ENCODE data around the gene NHLRC4.
A peak's percentile ranks its signal among the peaks of the same experiment; 100 is the strongest.
"Not testable (repeated sequence)": the region's sequence is repeated elsewhere in the genome, so short reads cannot be mapped to it uniquely, and the experiment has no call there.

Gene NHLRC4

DNA sequence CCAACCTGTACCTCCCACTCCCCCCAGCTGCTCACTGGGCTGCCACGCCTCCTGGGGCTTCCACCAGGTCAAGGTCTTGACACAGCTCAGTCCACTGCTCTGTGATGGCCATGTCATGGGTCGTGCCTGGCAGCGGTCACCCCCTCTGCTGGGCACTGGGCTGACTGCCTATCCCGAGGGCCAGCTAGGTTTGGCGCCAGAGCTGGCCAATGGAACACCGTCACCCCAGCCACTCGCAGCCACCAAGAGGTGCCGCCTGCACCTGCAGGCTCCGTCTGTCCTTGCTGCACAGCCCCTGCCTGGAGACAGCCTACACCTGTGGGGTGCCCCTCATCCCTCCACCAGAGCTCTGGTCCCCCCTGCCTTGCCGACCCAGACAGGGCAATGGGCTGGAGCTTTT is 18.5 kb downstream of the NHLRC4 start:
- DNase-seq: no peak

DNA sequence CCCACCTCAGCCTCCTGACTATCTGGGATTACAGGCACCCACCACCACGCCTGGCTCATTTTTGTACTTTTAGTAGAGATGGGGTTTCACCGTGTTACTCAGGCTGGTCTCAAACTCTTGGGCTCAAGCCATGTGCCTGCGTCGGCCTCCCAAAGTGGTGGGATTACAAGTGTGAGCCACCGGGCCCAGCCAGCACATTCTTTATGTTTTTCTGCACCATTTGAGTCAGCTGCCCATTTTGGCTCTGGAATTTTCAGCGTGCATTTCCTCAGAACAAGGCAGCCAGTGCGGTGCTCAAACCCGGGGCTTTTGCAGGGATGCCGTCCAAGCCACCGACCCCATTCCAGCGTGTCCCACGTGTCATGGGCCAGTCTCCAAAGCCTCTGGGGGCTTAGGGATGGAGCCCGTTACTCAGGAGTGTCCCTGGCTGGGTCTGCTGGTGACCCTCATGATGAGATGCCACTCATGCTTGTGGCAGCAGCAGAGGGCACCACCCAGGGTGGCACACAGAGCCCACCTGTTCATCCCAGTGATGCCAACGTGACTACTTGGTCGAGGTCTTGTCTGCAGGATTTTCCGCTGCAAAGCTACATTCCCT is 19.3 kb downstream of the NHLRC4 start:
- no peak for DNase-seq

DNA sequence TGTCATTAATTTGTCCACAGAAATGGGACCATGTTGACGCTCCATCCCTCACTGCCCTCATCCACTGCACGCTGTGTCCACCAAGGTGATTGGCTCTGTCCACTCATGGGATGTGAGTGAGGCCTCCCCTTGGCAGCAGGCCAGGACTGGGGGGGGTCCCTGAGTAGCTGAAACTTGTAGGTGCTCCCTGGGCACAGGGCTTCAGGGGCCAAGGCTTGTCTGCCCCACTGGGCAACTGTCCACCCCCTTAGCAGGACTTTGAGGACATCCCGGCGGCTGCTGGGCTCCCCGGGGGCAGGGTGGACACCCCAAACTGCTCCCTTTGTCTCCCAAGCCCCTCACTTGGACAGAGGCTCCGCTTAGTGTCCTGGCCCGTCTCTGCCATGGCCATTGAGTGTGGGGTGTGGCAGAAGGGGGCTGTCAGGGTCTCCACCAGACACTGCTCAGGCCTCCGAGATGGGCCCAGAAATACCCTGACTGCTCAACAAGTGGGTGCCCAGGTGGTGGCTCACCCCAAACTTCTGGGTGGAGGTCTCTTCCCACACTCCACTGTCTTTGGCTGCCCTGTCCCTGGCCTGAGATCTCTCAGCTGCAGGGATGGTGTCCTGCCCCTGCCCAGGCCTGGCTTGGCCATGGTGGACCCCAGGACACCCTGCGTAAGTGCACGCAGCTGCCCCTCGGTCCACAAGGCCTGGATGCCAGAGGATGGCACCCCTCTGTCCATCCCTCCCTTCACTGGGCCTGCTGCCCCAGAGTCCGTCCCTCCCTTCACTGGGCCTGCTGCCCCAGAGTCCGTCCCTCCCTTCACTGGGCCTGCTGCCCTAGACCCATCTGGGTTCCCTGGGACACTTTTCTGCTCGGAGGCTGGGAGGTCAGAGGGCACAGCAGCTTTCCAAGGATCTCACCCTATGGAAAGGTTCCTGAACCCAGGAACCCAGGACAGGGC is 20.1 kb downstream of the NHLRC4 start:
- DNase-seq: no peak

DNA sequence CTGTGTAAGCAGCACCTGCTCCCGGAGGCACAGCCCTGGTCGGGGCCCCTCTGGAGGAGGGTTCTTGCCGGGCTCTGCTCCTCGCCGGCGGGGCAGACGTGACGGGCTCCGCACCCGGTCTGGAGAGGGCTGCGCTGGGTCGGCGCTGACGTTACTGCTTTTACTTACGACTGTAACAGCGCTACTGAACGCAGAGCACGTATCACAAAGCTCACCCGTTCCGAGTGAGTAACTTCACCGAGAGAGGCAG is 21.8 kb downstream of the NHLRC4 start:
- DNase-seq: peak; percentile 69

DNA sequence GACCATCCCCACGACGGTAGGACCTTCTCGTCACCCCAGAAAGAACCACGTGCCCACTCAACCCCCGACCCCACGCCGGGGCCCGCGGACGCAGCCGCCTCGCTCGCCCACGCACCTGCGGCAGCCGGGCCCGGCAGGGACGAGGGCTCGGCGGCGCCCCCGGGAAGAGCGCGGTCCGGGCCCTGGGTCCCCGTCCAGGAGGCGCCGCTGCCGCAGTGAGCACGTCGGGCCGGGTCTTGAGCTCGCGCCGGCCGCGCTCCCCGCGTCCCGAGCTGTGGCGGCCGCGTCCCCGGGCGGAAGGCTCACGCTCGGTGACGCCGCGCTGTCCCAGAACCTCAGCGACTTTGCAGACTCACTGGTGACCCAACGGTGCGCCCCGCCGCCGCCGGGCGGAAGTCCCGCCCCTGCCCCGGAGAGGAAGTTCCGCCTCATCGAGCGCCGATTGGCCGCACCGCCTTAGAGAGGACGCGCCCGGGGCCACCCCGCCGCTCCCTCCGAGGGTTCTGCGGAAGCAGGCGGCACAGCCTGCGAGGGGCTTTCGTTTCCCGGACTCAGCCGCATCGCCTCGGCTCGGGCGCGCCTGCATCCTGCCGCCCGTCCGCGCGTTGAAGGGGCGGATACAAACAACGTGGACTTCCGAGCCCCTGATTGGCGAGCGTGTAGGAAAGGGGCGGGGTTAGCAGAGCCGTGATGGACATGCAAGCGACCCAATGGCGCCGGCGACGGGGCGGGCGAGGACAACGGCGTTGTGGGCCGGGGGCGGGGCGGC is 22.3 kb downstream of the NHLRC4 start:
- DNase-seq: peak; percentile 100

DNA sequence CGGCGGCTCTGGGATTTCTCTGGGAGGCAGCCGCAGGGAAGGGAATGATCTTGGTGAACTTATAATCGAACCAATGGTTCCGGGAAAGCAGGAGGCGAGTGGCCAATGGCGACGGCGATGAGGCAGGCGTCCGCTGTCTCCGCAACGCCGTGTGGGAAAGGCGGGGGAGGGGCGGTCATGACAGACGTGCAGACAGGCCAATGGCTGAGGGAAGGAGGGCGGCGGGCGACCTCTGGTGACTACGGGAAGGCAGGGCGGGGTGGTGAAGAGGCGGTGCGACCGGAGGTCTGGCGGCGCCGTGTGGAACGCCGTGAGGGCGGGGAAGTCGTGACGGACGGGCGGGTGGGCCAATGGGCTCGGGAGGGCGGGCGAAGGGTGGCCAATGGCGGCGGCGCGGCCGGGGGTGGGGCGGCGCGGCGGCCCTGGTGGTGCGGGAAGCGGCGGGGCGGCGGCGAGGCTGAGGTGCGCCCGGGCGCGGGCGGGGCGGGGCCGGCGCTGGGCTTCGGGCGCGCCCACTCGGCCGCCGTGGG is 22.9 kb downstream of the NHLRC4 start, which contains the start of gene RAB40C:
TSS of gene RAB40C (plus strand) at position 409 of the 530 bp plus-strand sequence. CDS start 226 bp downstream, outside the sequence.
- peak; percentile 97 for DNase-seq

DNA sequence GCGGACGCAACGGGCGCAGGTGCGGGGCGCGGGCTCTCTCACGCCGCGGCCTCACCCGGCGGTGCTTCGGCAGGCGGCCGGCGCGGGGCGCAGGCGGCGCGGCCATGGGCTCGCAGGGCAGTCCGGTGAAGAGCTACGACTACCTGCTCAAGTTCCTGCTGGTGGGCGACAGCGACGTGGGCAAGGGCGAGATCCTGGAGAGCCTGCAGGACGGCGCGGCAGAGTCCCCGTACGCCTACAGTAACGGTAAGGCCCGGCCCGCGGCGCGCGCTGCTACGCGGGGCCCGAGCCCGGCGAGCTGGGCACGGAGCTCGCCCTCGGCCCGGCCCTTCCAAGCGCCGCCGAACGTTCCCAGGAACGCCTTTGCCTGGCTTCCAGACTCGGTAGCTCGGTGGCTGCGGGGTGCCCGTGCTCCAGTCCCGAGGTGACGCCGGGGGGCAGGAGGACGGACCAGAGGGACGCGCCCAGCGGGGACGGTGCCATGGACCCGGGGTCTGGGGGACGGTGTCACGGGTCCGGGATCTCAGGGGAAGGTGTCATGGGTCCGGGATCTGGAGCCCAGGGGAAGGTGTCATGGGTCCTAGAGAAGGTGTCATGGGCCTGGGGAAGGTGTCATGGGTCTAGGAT is 23.5 kb downstream of the NHLRC4 start:
- no peak for DNase-seq

DNA sequence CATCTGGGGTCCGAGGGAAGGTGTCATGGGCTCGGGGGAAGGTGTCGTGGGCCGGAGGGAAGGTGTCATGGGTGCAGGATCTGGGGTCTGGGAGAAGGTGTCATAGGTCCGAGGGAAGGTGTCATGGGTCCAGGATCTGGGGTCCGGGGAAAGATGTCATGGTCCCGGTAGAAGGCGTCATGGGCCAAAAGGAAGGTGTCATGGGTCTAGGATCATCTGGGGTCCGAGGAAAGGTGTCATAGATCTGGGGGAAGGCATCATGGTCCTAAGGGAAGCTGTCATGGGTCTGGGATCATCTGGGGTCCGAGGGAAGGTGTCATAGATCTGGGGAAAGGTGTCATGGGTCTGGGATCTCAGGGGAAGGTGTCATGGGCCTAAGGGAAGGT is 24.0 kb downstream of the NHLRC4 start:
- DNase-seq: no peak

DNA sequence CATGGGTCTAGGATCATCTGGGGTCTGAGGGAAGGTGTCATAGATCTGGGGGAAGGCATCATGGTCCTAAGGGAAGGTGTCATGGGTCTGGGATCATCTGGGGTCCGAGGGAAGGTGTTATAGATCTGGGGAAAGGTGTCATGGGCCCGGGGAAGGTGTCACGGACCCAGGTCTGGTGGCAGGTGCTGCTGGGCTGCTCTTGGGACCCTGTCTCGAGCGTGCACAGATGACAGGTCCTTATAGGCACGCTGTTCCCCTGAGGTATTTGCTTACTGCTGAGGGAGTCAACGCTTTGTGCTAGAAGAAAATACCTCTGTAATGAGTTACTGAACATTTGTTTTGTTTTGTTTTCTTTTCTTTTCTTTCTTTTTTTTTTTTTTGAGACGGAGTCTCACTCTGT is 24.4 kb downstream of the NHLRC4 start:
- DNase-seq: no peak

DNA sequence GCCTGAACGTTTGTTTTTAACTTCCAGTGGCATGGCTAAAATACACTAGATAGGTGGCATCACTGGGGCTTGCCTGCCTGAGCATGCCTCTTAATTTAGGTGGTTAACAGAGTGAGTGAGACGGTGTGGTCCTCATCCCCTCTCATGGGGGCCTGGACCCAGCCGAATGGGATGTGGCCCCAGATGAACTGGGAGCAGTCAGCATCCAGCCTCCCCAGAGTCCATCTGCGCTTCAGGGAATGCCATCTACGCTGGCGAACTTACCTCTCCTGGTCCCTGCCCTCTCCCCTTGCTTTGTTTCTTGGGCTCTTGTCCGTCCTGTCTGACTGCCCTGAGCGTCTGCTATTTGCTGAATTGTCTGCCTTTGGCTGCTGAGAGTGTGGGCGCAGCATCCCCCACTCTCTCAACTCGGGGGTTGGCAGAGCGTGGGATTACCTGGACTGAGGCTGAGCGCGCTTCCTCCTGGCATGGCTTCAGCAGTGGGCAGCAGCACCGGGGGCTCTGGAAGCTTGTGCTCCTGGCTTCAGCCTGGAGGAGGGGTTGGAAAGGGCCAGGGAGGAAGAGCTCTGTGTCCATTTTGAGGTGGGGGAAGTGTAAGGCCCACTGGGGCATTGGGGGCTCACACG is 25.2 kb downstream of the NHLRC4 start:
- DNase-seq: no peak

DNA sequence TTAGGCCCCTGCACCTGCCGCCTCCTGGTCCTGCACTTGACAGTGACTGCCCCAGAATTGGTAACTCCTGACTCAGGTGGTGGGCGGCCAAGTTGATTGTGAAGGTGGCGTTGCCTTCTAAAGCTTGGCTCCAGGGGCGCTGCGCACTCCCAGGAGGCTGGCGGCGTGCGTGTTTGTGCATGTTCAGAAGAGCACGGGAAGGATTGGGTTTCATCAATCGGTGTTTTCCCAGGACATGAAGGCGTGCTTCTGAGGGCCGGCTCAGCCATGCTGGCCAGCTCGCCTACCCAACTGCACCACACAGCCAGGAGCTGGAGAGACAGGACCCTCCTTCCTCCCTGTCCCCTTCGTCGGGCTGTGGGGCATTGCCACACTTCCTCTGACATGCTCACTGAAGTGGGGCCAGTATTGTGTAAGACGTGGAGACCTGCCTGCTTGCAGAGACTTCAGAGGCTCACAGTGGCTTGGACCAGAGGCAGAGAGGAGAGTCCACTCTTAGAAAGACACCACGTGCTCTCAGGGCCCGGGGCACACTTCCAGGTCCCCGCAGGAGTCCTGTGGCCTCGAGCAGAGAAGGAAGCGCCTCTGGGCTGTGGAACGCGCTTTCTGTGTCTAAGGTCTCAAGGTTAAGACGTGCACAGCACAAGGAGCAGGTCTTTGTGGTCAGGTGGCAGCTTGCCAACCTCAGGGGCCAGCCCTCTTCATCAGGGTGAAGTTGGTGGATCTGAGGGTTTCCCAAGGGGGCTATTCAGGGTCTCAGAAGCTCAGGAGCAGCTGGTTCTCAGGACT is 25.9 kb downstream of the NHLRC4 start:
- DNase-seq: no peak

DNA sequence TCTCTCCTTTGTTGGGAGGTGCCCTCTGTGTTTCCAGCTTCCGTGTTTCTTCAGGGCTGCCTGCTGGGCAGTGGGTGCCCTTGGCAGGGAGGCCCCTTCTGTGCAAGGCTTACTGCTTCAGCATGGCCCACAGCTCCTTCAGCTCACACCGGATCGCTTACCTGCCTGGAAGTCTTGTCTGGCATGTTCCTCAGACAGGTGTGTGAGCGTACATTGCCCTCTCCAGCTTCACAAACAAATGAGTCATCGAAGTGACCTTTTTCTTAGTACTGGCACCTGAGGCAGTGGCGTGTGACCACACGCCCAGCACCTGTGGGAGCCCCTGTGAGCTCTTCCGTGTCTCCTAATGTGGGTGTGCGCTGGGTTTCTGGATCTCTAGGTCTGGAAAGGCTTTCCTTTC is 26.6 kb downstream of the NHLRC4 start:
- no peak for DNase-seq

DNA sequence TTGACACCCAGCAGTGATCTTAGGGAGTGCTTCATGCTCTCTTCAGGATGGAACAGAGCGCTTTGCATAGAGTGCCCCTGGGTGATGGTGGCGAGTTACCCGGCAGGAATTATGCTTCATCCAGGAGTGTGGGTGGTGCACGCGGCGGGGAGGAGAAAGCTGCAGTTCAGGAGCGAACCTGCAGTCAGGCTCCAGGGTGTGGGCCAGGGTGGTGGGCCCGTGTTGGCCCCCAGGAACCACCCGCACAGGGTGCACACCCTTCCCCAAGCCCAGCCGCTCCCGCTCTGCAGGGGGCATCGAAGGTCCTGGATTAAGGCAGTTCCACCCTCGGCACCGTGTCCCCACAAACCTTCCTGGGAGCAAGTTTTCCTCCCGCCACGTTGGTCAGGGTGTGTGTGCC is 27.0 kb downstream of the NHLRC4 start:
- no peak for DNase-seq

DNA sequence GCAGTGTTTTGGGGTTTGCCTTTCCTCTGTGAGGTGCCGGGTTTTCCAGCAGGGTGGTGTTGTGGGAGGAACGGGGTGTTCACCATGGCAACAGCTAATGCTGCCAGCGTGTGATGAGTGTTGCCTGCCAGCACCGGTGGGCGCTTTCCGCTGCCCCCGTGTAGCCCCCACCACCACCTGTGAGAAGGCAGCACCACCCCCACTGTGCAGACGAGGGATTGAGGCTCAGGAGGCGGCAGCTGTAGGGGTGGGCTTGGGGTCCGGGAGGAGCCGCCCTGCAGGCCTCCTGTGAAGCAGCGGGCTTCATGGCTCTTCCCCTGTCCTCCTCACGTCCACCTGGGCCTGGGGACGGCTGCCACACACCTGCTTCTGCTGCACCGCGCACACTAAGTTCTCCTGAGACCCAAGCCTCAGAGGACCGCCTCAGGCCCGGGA is 28.3 kb downstream of the NHLRC4 start:
- DNase-seq: no peak

DNA sequence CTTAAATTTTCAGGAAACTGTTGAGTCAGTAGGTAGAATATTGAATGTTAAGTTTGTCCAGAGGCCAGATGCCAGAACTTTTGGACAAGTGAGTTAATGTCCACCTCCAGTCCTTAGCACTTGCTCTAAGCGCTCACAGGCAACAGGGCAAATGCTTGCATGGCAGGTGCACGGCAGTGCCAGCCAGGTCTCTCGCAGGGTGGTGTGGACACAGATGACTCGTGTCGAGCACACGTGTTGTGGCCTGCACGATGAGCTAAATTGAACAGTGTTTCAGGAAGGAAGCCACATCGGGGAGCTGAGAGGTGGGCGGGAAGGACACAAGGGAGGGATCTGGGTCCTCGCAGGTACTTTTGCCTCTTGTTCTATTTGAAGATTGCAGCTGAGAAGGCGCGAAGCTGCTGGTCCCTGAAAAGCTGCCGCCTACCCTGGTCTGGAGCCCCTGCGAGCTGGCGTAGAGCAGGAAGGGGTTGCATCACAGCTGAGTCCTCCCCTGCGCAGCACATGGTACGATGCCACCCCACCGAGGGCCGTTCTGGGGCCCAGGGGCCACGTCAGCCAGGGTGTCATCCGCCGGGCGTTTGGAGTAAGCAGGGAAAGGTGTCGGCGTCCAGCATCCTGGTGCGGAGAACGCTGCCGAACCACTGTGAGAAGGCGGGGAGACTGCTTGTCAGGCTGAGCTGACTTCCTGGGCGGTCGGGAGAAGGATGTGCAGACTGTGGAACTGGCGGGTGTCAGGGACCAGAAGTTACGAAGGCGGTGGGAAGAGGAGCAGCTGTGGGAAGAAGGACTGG is 29.3 kb downstream of the NHLRC4 start:
- DNase-seq: no peak

DNA sequence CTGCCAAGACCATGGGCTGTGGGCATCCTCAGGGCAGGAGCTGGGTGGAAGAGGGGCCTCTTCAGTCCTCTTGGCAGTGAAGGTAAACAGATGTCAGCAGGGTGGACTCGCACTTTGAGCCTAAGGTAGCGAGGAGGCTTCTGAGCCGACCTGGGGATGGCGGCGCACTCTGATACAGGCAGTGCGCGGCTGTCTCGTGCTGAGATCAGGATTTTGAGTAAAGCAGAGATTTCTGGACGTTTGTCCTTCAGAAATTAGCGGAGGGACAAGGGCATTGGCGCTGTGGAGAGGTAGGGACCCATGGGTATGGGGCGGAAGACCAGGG is 29.9 kb downstream of the NHLRC4 start:
- DNase-seq: no peak

DNA sequence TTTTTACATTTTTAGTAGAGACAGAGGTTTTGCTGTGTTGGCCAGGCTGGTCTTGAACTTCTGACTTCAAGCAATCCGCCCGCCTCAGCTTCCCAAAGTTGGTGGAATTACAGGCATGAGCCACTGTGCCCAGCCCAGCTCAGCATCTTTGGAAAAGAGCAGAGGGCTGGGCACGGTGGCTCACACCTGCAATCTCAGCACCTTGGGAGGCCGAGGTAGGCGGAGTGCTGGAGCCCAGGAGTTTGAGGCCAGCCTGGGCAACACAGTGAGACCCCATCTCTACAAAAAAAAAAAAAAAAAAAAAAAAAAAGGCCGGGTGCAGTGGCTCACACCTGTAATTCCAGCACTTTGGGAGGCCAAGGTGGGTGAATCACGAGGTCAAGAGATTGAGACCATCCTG is 30.9 kb downstream of the NHLRC4 start:
- DNase-seq: not testable (repeated sequence)

DNA sequence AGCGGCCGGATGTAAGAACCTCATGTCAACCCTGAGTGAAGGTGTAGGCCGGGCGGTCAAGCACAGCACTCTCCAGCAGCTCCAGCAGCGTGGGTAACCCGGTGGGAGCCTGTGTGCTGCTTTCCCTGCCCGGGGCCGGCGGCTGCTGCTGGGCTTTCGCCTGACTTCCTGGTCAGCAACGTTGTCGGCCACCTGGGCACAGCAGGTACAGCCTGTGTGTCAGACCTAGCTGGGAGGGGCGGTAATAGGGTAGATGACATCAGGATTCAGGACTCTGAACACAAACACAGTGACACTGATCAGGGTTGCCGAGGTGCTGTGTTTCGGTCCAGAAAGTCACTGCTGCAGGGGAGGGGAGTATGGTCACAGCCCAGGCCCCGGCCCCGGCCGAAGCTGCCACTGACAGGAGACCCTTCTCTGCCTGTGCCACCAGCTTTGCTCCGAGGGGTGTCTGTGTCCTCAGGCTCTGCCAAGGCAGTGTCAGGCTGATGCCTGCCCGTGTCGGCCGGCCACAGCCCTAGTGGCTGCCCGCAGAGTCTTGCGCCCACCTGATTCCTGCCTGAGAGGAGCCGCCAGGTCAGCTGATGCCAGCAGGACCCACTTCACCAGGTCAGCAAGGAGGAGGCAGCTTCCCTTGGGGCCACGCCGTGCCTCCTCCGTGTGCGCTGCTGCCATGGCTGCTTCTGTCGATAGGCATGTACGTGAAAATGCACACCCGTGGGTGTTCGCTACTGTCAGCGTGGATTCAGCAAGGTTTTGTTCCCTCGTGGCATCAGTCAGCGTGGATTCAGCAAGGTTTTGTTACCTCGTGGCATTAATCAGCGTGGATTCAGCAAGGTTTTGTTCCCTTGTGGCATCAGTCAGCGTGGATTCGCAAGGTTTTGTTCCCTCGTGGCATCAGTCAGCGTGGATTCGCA is 32.3 kb downstream of the NHLRC4 start:
- no peak for DNase-seq

DNA sequence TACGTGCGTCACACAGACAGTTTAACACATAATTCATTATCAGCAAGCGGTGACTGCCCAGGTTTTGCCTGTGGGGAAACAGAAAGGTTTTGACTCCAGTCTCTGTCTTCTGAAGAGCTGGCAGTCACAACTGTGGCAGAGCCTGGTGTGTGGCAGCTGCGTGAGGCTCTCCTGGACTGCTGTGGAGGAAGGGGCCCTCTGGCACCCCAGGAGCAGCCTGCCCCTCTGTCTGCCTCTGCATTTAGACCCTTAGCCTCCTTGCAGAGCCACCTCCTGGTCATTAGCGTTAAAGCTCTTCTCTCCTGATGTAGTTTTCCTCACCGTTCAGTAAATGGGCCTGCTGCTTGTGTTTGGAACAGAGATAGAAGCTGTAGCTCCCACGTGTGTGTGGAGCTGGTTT is 34.0 kb downstream of the NHLRC4 start:
- no peak for DNase-seq

DNA sequence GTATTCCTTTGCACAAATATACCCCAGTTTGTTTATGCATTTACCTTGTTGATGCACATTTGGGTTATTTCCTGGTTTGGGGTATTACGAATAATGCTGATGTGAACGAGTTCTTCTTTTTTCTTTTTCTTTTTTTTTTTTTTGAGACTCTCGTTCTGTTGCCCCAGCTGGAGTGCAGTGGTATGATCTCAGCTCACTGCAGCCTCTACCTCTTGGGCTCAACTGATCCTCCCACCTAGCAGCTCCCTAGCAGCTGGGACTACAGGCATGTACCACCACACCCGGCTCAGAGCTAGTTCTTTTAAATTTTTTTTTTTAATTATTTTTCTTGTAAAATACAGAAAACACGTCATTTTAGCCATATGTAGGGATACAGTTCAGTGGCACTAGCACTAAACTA is 37.1 kb downstream of the NHLRC4 start:
- no peak for DNase-seq

All from activated T-cell treated with anti-CD3 and anti-CD28 coated beads, Interleukin-2, amount 50 U/mL, for 1 hour (primary cell).